PC-9 (cell line): ENCODE results near the gene AIG1. TPM values are rescaled to one million over a fixed set of nuclear protein-coding genes. Genes with fewer than 3 reads are reported as not detected.

Source experiments
- BruUV-seq: library from RNA; stranded (reverse); fragments of 400-500 nt; replicated peaks from 2 replicates; lab custom pipeline; 2021; lab: Mats Ljungman, UMichigan
- CTCF ChIA-PET: fragments of 300-600 bp; sonication (Branson Sonifier 250); formaldehyde crosslinking; loops from one replicate; lab custom pipeline; 2022; ENCODE audit warnings: antibody characterized with exemption; lab: Charles Lee
- POLR2A ChIA-PET: fragments of 300-600 bp; sonication (Branson Sonifier 250); formaldehyde crosslinking; loops from one replicate; lab custom pipeline; 2022; ENCODE audit warnings: antibody characterized with exemption; ENCODE audit not compliant: unreplicated experiment; lab: Charles Lee
- DNase-seq, 2 experiments: peaks; one replicate each; pipeline versions ENCODE4 v3.0.0 to v3.0.0-alpha.2; 2015 to 2022; ENCODE audit warnings: mixed read lengths in 1 of 2
- H2AFZ ChIP-seq: fragments of 200-600 bp; sonication (generic); 2 replicates; pipeline ENCODE4 v1.8.1; 2017; ENCODE audit warnings: antibody characterized with exemption
- H3F3A ChIP-seq: fragments of 200-600 bp; sonication (generic); 2 replicates; pipeline ENCODE4 v1.8.1; 2017; ENCODE audit warnings: antibody characterized with exemption, mild to moderate bottlenecking, low read depth; ENCODE audit not compliant: insufficient read depth
- H3K27ac ChIP-seq: fragments of 200-600 bp; sonication (generic); 2 replicates; pipeline ENCODE4 v1.6.1; 2016; ENCODE audit warnings: mixed run types
- H3K27me3 ChIP-seq: fragments of 200-600 bp; sonication (generic); 2 replicates; pipeline ENCODE4 v1.6.1; 2016; ENCODE audit warnings: low read depth, mixed run types; ENCODE audit not compliant: insufficient read depth
- H3K36me3 ChIP-seq: fragments of 200-600 bp; sonication (generic); 2 replicates; pipeline ENCODE4 v1.6.1; 2016; ENCODE audit warnings: low read depth, mixed run types
- H3K4me1 ChIP-seq: fragments of 200-600 bp; sonication (generic); replicated peaks from 2 replicates; pipeline ENCODE4 v1.6.1; 2016; ENCODE audit warnings: mixed run types; ENCODE audit not compliant: insufficient read depth
- H3K4me2 ChIP-seq: fragments of 200-600 bp; sonication (generic); 2 replicates; pipeline ENCODE4 v1.6.1; 2017; ENCODE audit warnings: mixed run types
- H3K4me3 ChIP-seq: fragments of 200-600 bp; sonication (generic); 2 replicates; pipeline ENCODE4 v1.6.1; 2016; ENCODE audit warnings: mixed run types
- H3K79me2 ChIP-seq: fragments of 200-600 bp; sonication (generic); 2 replicates; pipeline ENCODE4 v1.6.1; 2017; ENCODE audit warnings: low read depth, mixed run types
- H3K9me2 ChIP-seq: fragments of 200-600 bp; sonication (generic); 2 replicates; pipeline ENCODE4 v1.8.1; 2017; ENCODE audit warnings: mild to moderate bottlenecking; ENCODE audit not compliant: insufficient read depth
- H3K9me3 ChIP-seq: fragments of 200-600 bp; sonication (generic); 2 replicates; pipeline ENCODE4 v1.8.1; 2016; ENCODE audit warnings: low read depth; ENCODE audit not compliant: insufficient read depth
- H4K20me1 ChIP-seq: fragments of 200-600 bp; sonication (generic); 2 replicates; pipeline ENCODE4 v1.8.1; 2017; ENCODE audit not compliant: insufficient read depth
- CTCF ChIP-seq: fragments of 200-600 bp; sonication (generic); conservative IDR thresholded peaks from 2 replicates; pipeline ENCODE4 v1.6.1; 2017; ENCODE audit warnings: mixed run types, antibody characterized with exemption, mild to moderate bottlenecking, moderate library complexity
- EZH2 ChIP-seq: fragments of 200-600 bp; sonication (generic); IDR thresholded peaks from 2 replicates; pipeline ENCODE4 v1.8.0; 2017; ENCODE audit warnings: antibody characterized with exemption, low read depth
- intact Hi-C: fragments of 100-400 bp; cut with micrococcal nuclease; formaldehyde crosslinking; loops from one replicate; pipeline ENCODE4 v1.10.0; 2022; ENCODE audit not compliant: unreplicated experiment
- total RNA-seq: library from RNA; stranded (reverse); gene quantifications from 2 replicates; pipeline ENCODE4 v1.2.3, GENCODE V29; 2021

Gene AIG1
- total RNA-seq, 1 experiment from 2014 or later, result 37.7 TPM

GRCh38 chr6:143323729-143324470 lies 263.2 kb downstream of the AIG1 start:
- H3K27ac ChIP-seq, result no peak overlapping the region
- no peaks in the 10 kb centered on the region; the same call in 1 of the 2 replicates for H3K9me2 ChIP-seq
- intact Hi-C loops, result no loop called here
- no peak overlapping the region for H3K4me2 ChIP-seq
- H3K4me1 ChIP-seq, result peaks cover 26% of the 10 kb centered on the region
- H4K20me1 ChIP-seq, result no peaks in the 10 kb centered on the region
- 0 out of 2 replicates have a peak, but pooled peaks cover 5% of the 10 kb centered on the region for H3K36me3 ChIP-seq
- no peaks in the 10 kb centered on the region for H3K79me2 ChIP-seq
- no TSS peak for BruUV-seq
- TF ChIP-seq EZH2 (no peak), CTCF (no peak)
- peaks cover 31% of the 10 kb centered on the region for H3F3A ChIP-seq
- no peak overlapping the region for H3K4me3 ChIP-seq
- ChIA-PET POLR2A (no interaction called here), CTCF (no interaction called here)
- H3K27me3 ChIP-seq, result no peaks in the 10 kb centered on the region
- peaks cover 11% of the 10 kb centered on the region for H3K9me3 ChIP-seq
- DNase-seq, result no peak
- no peak overlapping the region for H2AFZ ChIP-seq

- H3K4me2 ChIP-seq, result peak overlapping the region; percentile 5
- BruUV-seq, result no TSS peak
- H2AFZ ChIP-seq, result no peak overlapping the region
- H3K4me3 ChIP-seq, result no peak overlapping the region
- H3K27me3 ChIP-seq, result no peaks in the 10 kb centered on the region
- peak in 1 of 2 experiments; percentile 64 for DNase-seq
- TF ChIP-seq CTCF (no peak), EZH2 (no peak)
- H4K20me1 ChIP-seq, result no peaks in the 10 kb centered on the region
- no peaks in the 10 kb centered on the region; the same call in 1 of the 2 replicates for H3K9me2 ChIP-seq
- intact Hi-C loops, result no loop called here
- H3K4me1 ChIP-seq, result peaks cover 39% of the 10 kb centered on the region
- peaks cover 11% of the 10 kb centered on the region for H3K9me3 ChIP-seq
- 0 out of 2 replicates have a peak, but pooled peaks cover 5% of the 10 kb centered on the region for H3K36me3 ChIP-seq
- POLR2A ChIA-PET, result no interaction called here
- peak overlapping the region; percentile 54 for H3K27ac ChIP-seq
- H3F3A ChIP-seq, result peaks cover 36% of the 10 kb centered on the region
- CTCF ChIA-PET, result no interaction called here
- H3K79me2 ChIP-seq, result no peaks in the 10 kb centered on the region
Measured at GRCh38 chr6:143325379-143326140, 264.9 kb downstream of the AIG1 start.

GRCh38 chr6:143328876-143329275 lies 268.2 kb downstream of the AIG1 start:
- Histone ChIP-seq H3K27ac (peak overlapping the region; percentile 52), H3F3A (peaks cover 36% of the 10 kb centered on the region), H3K4me1 (peaks cover 49% of the 10 kb centered on the region), H3K4me3 (no peak overlapping the region), H3K36me3 (0 out of 2 replicates have a peak, but pooled peaks cover 7% of the 10 kb centered on the region), H3K27me3 (no peaks in the 10 kb centered on the region), H4K20me1 (no peaks in the 10 kb centered on the region), H3K79me2 (no peaks in the 10 kb centered on the region), H3K9me3 (peaks cover 8% of the 10 kb centered on the region), H3K9me2 (no peaks in the 10 kb centered on the region; the same call in 1 of the 2 replicates), H3K4me2 (peak overlapping the region; percentile 48), H2AFZ (no peak overlapping the region)
- TF ChIP-seq EZH2, result no peak
- TF ChIP-seq CTCF, result no peak
- BruUV-seq, result no TSS peak
- DNase-seq, result peak; percentile 17 to 84
- POLR2A ChIA-PET, result no interaction called here
- CTCF ChIA-PET, result no interaction called here
- intact Hi-C loops, result no loop called here
